ENCODE results near the gene TBC1D4. TPM values are rescaled to one million over a fixed set of nuclear protein-coding genes. Genes with fewer than 3 reads are reported as not detected.

TBC1D4 gene
- total and polyA plus RNA-seq, 2 donors (not counting 1 experiment from before 2014, with no cell fraction given) = 10.3 to 15.4 TPM

DNA sequence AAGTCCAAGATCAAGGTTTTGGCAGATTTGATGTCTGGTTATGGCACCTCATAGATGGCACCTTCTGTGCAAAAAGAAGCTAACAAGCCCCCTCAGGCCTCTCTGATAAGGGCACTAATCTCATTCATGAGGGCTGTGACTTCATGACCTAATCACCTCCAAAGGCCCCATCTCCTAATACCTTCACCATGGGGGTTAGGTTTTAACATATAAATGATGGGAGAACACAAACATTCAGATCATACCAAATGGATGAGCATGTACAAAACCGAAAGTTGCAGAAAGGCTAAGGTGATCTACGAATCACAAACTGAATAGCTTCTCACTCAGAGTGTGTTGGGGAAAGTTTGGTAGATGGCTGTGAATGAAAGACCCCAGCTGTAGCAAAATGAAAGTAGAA is 217.4 kb downstream of the TBC1D4 start:
- H3K27me3 ChIP-seq (ENCODE audit: control insufficient read depth, insufficient read depth, low read length) = no peaks in the 10 kb centered on the region
- no peaks in the 10 kb centered on the region for H3K4me1 ChIP-seq (ENCODE audit: control insufficient read depth, extremely low read depth, insufficient read depth, low read length)
- no peaks in the 10 kb centered on the region for H3K79me2 ChIP-seq (ENCODE audit: control insufficient read depth, insufficient read depth, low read length)
- H3K27ac ChIP-seq (ENCODE audit: insufficient read depth, low read length) = no peak overlapping the region
- H3K9ac ChIP-seq (ENCODE audit: insufficient read depth, low read length) = no peak overlapping the region
- no peaks in the 10 kb centered on the region for H3K9me3 ChIP-seq (ENCODE audit: control insufficient read depth, insufficient read depth, low read depth, low read length)
- TF ChIP-seq, protein P1, sequence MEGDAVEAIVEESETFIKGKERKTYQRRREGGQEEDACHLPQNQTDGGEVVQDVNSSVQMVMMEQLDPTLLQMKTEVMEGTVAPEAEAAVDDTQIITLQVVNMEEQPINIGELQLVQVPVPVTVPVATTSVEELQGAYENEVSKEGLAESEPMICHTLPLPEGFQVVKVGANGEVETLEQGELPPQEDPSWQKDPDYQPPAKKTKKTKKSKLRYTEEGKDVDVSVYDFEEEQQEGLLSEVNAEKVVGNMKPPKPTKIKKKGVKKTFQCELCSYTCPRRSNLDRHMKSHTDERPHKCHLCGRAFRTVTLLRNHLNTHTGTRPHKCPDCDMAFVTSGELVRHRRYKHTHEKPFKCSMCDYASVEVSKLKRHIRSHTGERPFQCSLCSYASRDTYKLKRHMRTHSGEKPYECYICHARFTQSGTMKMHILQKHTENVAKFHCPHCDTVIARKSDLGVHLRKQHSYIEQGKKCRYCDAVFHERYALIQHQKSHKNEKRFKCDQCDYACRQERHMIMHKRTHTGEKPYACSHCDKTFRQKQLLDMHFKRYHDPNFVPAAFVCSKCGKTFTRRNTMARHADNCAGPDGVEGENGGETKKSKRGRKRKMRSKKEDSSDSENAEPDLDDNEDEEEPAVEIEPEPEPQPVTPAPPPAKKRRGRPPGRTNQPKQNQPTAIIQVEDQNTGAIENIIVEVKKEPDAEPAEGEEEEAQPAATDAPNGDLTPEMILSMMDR (conservative IDR thresholded peaks at IDR 0.05 in 1 of 2, IDR thresholded peaks at IDR 0.05 in 1 of 2; ENCODE audit: low read depth in 1 of 2, low read length in 2 of 2) = no peak
- TF ChIP-seq EZH2 (IDR thresholded peaks at IDR 0.05; ENCODE audit: low read length, missing control alignments) = no peak
- H3K36me3 ChIP-seq (ENCODE audit: control insufficient read depth, insufficient read depth, low read length) = no peaks in the 10 kb centered on the region
- H4K20me1 ChIP-seq (ENCODE audit: control insufficient read depth, extremely low read depth, insufficient read depth, low read length) = no peaks in the 10 kb centered on the region
- no peak overlapping the region for H2AFZ ChIP-seq (ENCODE audit: low read length)
- no peak overlapping the region for H3K4me3 ChIP-seq (replicated peaks in 1 of 4; ENCODE audit: control extremely low read depth in 1 of 4, insufficient read depth in 1 of 4, low read depth in 3 of 4, low read length in 4 of 4)
- peak in 1 of 2 donors; percentile 7 for DNase-seq (ENCODE audit: low read depth in 2 of 2)
- H3K4me2 ChIP-seq (ENCODE audit: extremely low read depth, insufficient read depth, low read length) = no peak overlapping the region

DNA sequence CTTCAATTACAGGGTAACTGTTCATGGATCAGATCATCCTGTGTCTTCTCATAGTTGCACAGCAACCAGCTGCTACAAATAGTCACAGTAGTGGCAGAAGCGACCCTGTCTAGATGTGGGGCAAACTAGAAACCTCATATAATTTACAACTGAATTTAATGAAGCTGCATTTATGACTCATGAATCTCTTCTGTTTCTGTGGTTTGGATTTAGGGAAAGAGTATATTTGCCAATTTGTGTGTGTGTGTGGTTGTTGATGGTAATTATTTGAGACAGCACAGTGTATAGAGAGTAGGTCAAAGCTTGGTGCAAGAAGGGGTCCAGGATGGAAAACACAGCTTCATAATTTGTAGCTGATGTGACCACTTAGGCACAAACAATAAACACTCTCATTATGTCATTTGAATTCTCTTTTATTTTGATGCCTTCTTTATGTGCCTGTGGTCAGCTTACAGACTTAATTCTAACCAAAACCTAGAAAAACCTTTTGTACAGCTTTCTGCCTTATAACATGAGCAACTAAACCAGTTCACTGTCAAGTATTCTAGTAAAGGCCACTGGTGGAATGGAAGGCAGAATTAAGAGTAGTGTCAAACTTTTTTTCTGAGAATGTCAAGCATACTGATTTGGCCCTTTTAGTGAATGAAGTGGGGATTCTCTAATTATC is 218.1 kb downstream of the TBC1D4 start:
- Histone ChIP-seq H3K4me3 (replicated peaks in 1 of 4; ENCODE audit: control extremely low read depth in 1 of 4, insufficient read depth in 1 of 4, low read depth in 3 of 4, low read length in 4 of 4) (no peak overlapping the region), H3K27ac (ENCODE audit: insufficient read depth, low read length) (no peak overlapping the region)
- TF ChIP-seq, protein P1 (conservative IDR thresholded peaks at IDR 0.05 in 1 of 2, IDR thresholded peaks at IDR 0.05 in 1 of 2; ENCODE audit: low read depth in 1 of 2, low read length in 2 of 2) = no peak
- TF ChIP-seq EZH2 (IDR thresholded peaks at IDR 0.05; ENCODE audit: low read length, missing control alignments) = no peak

GRCh38 chr13:75258159-75258782 is 223.7 kb downstream of the TBC1D4 start:
- TF ChIP-seq EZH2 (IDR thresholded peaks at IDR 0.05; ENCODE audit: low read length, missing control alignments) = no peak
- TF ChIP-seq, protein P1 (conservative IDR thresholded peaks at IDR 0.05 in 1 of 2, IDR thresholded peaks at IDR 0.05 in 1 of 2; ENCODE audit: low read depth in 1 of 2, low read length in 2 of 2) = peak; percentile 29 to 70
- H3K27ac ChIP-seq (ENCODE audit: insufficient read depth, low read length) = no peak overlapping the region
- peak; percentile 41 to 68 for DNase-seq (ENCODE audit: low read depth in 2 of 2)

More for the DNA sequence above, 218.1 kb downstream of the TBC1D4 start:
- Histone ChIP-seq H3K36me3 (ENCODE audit: control insufficient read depth, insufficient read depth, low read length) (no peaks in the 10 kb centered on the region), H3K4me1 (ENCODE audit: control insufficient read depth, extremely low read depth, insufficient read depth, low read length) (no peaks in the 10 kb centered on the region), H3K9ac (ENCODE audit: insufficient read depth, low read length) (no peak overlapping the region), H4K20me1 (ENCODE audit: control insufficient read depth, extremely low read depth, insufficient read depth, low read length) (no peaks in the 10 kb centered on the region), H3K79me2 (ENCODE audit: control insufficient read depth, insufficient read depth, low read length) (no peaks in the 10 kb centered on the region), H2AFZ (ENCODE audit: low read length) (no peak overlapping the region), H3K9me3 (ENCODE audit: control insufficient read depth, insufficient read depth, low read depth, low read length) (no peaks in the 10 kb centered on the region), H3K4me2 (ENCODE audit: extremely low read depth, insufficient read depth, low read length) (no peak overlapping the region), H3K27me3 (ENCODE audit: control insufficient read depth, insufficient read depth, low read length) (no peaks in the 10 kb centered on the region)
- DNase-seq (ENCODE audit: low read depth in 2 of 2) = peak; percentile 36 to 71

More at GRCh38 chr13:75258159-75258782, 223.7 kb downstream of the TBC1D4 start:
- no peak overlapping the region for H3K4me3 ChIP-seq (replicated peaks in 1 of 4; ENCODE audit: control extremely low read depth in 1 of 4, insufficient read depth in 1 of 4, low read depth in 3 of 4, low read length in 4 of 4)
- no peak overlapping the region for H3K4me2 ChIP-seq (ENCODE audit: extremely low read depth, insufficient read depth, low read length)
- no peaks in the 10 kb centered on the region for H3K79me2 ChIP-seq (ENCODE audit: control insufficient read depth, insufficient read depth, low read length)
- H2AFZ ChIP-seq (ENCODE audit: low read length) = no peak overlapping the region
- H3K4me1 ChIP-seq (ENCODE audit: control insufficient read depth, extremely low read depth, insufficient read depth, low read length) = no peaks in the 10 kb centered on the region
- no peaks in the 10 kb centered on the region for H3K9me3 ChIP-seq (ENCODE audit: control insufficient read depth, insufficient read depth, low read depth, low read length)
- H3K27me3 ChIP-seq (ENCODE audit: control insufficient read depth, insufficient read depth, low read length) = no peaks in the 10 kb centered on the region
- H3K36me3 ChIP-seq (ENCODE audit: control insufficient read depth, insufficient read depth, low read length) = no peaks in the 10 kb centered on the region
- H4K20me1 ChIP-seq (ENCODE audit: control insufficient read depth, extremely low read depth, insufficient read depth, low read length) = no peaks in the 10 kb centered on the region
- H3K9ac ChIP-seq (ENCODE audit: insufficient read depth, low read length) = no peak overlapping the region

Measured in fibroblast of lung (primary cell).